Osteocyte (in vitro differentiated cells): ENCODE data around the gene VGLL2. TPM values are rescaled to one million over a fixed set of nuclear protein-coding genes. Genes with fewer than 3 reads are reported as not detected.

Source experiments
- DNase-seq: peaks from one replicate; pipeline ENCODE4 v3.0.0; 2021; ENCODE audit warnings: mixed read lengths; ENCODE audit not compliant: unreplicated experiment; ENCODE audit errors: extremely low spot score
- H3K27ac Mint-ChIP-seq: one replicate; pipeline ENCODE4 v1.8.0; 2021; ENCODE audit warnings: mild to moderate bottlenecking, mixed read lengths; ENCODE audit not compliant: unreplicated experiment
- H3K27me3 Mint-ChIP-seq: one replicate; pipeline ENCODE4 v1.8.0; 2021; ENCODE audit warnings: mixed read lengths; ENCODE audit not compliant: unreplicated experiment
- H3K36me3 Mint-ChIP-seq: one replicate; pipeline ENCODE4 v1.8.0; 2021; ENCODE audit warnings: mixed read lengths; ENCODE audit not compliant: unreplicated experiment
- H3K4me1 Mint-ChIP-seq: one replicate; pipeline ENCODE4 v1.8.0; 2021; ENCODE audit warnings: mixed read lengths; ENCODE audit not compliant: unreplicated experiment
- H3K4me3 Mint-ChIP-seq: one replicate; pipeline ENCODE4 v1.8.0; 2021; ENCODE audit warnings: mild to moderate bottlenecking, moderate library complexity, mixed read lengths; ENCODE audit not compliant: unreplicated experiment
- H3K9me3 Mint-ChIP-seq: one replicate; pipeline ENCODE4 v1.8.0; 2021; ENCODE audit warnings: mixed read lengths; ENCODE audit not compliant: unreplicated experiment
- CTCF ChIP-seq: fragments of 200-600 bp; sonication (generic); IDR thresholded peaks from 2 replicates; pipeline ENCODE4 v1.5.0; 2021; ENCODE audit warnings: antibody characterized with exemption, mild to moderate bottlenecking, moderate library complexity
- total RNA-seq: library from RNA; stranded (reverse); gene quantifications from 2 replicates; pipeline ENCODE4 v1.2.1, GENCODE V29; 2021

The VGLL2 gene
- total RNA-seq, 1 donor from 2014 or later, result not detected

GRCh38 chr6:117290173-117290846 lies 25.0 kb downstream of the VGLL2 start:
- Mint-ChIP-seq H3K4me3 (no peak overlapping the region), H3K36me3 (no peaks in the 10 kb centered on the region), H3K27me3 (peaks cover 2% of the 10 kb centered on the region), H3K27ac (no peak overlapping the region), H3K4me1 (no peaks in the 10 kb centered on the region), H3K9me3 (no peaks in the 10 kb centered on the region)
- no peak for TF ChIP-seq CTCF
- DNase-seq, result no peak

- H3K9me3 Mint-ChIP-seq, result no peaks in the 10 kb centered on the region
- DNase-seq, result no peak
- peaks cover 6% of the 10 kb centered on the region for H3K27me3 Mint-ChIP-seq
- no peaks in the 10 kb centered on the region for H3K36me3 Mint-ChIP-seq
- H3K27ac Mint-ChIP-seq, result no peak overlapping the region
- no peaks in the 10 kb centered on the region for H3K4me1 Mint-ChIP-seq
- TF ChIP-seq CTCF, result no peak
- H3K4me3 Mint-ChIP-seq, result no peak overlapping the region
These were observed 33.6 kb downstream of the VGLL2 start for GRCh38 chr6:117298941-117299340.

GRCh38 chr6:117303323-117303722 lies 38.0 kb downstream of the VGLL2 start:
- no peaks in the 10 kb centered on the region for H3K9me3 Mint-ChIP-seq
- no peak overlapping the region for H3K4me3 Mint-ChIP-seq
- peaks cover 3% of the 10 kb centered on the region for H3K27me3 Mint-ChIP-seq
- no peak for TF ChIP-seq CTCF
- no peak for DNase-seq
- H3K4me1 Mint-ChIP-seq, result no peaks in the 10 kb centered on the region
- H3K27ac Mint-ChIP-seq, result no peak overlapping the region
- H3K36me3 Mint-ChIP-seq, result no peaks in the 10 kb centered on the region

GRCh38 chr6:117304446-117304845 lies 39.1 kb downstream of the VGLL2 start:
- Mint-ChIP-seq H3K4me1 (no peaks in the 10 kb centered on the region), H3K36me3 (no peaks in the 10 kb centered on the region), H3K9me3 (no peaks in the 10 kb centered on the region), H3K4me3 (no peak overlapping the region), H3K27me3 (peaks cover 3% of the 10 kb centered on the region), H3K27ac (no peak overlapping the region)
- no peak for TF ChIP-seq CTCF
- no peak for DNase-seq

- no peak overlapping the region for H3K4me3 Mint-ChIP-seq
- no peak for TF ChIP-seq CTCF
- no peaks in the 10 kb centered on the region for H3K36me3 Mint-ChIP-seq
- no peak for DNase-seq
- H3K9me3 Mint-ChIP-seq, result no peaks in the 10 kb centered on the region
- no peaks in the 10 kb centered on the region for H3K4me1 Mint-ChIP-seq
- no peak overlapping the region for H3K27ac Mint-ChIP-seq
- no peaks in the 10 kb centered on the region for H3K27me3 Mint-ChIP-seq
These were observed 41.0 kb downstream of the VGLL2 start for GRCh38 chr6:117306227-117306790.
